NCI-H187 (cell line): ENCODE results near the gene SLC39A9.

Source experiments
- DNase-seq, 2 experiments: peaks; one replicate each; lab custom pipeline; 2025; lab: John Stamatoyannopoulos, UW

SLC39A9 gene

GRCh38 chr14:69500096-69500495 is 101.6 kb downstream of the SLC39A9 start:
- DNase-seq = no peak

- DNase-seq = no peak
Observed at GRCh38 chr14:69500736-69501135, 102.2 kb downstream of the SLC39A9 start.

- no peak for DNase-seq
Observed at GRCh38 chr14:69501423-69501838, 102.9 kb downstream of the SLC39A9 start.

GRCh38 chr14:69504775-69505174 is 106.3 kb downstream of the SLC39A9 start:
- no peak for DNase-seq

GRCh38 chr14:69505338-69506240 is 107.1 kb downstream of the SLC39A9 start:
- no peak for DNase-seq

GRCh38 chr14:69506241-69506595 is 107.7 kb downstream of the SLC39A9 start:
- no peak for DNase-seq
